Measurements from ENCODE around the gene ARID3A. TPM values are rescaled to one million over a fixed set of nuclear protein-coding genes. Genes with fewer than 3 reads are reported as not detected.
"Not testable (repeated sequence)": the region's sequence is repeated elsewhere in the genome, so short reads cannot be mapped to it uniquely, and the experiment has no call there.

The ARID3A gene, protein sequence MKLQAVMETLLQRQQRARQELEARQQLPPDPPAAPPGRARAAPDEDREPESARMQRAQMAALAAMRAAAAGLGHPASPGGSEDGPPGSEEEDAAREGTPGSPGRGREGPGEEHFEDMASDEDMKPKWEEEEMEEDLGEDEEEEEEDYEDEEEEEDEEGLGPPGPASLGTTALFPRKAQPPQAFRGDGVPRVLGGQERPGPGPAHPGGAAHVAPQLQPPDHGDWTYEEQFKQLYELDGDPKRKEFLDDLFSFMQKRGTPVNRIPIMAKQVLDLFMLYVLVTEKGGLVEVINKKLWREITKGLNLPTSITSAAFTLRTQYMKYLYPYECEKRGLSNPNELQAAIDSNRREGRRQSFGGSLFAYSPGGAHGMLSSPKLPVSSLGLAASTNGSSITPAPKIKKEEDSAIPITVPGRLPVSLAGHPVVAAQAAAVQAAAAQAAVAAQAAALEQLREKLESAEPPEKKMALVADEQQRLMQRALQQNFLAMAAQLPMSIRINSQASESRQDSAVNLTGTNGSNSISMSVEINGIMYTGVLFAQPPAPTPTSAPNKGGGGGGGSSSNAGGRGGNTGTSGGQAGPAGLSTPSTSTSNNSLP
- total RNA-seq (10 to 100 TPM; 20.7 to 35.7 TPM), polyA plus RNA-seq (ENCODE audit: insufficient read length in 6 of 6) (10 to 100 TPM; 20.6 to 30.5 (median 23.6) TPM)
- long read RNA-seq, donor 1, partial matches to known transcripts, result 0 of 1 reads
- long read RNA-seq, donor 1, other reads (novel, unspliced or antisense), result 0 of 1 reads
- long read RNA-seq, donor 2, partial matches to known transcripts, result 0 of 3 reads
- long read RNA-seq, donor 2, other reads (novel, unspliced or antisense), result 0 of 3 reads
- long read RNA-seq, donor 3, result 0 reads
- long read RNA-seq, donor 4, partial matches to known transcripts, result 2 of 2 reads
- long read RNA-seq, donor 4, other reads (novel, unspliced or antisense), result 0 of 2 reads
- long read RNA-seq, donor 5, partial matches to known transcripts, result 0 of 1 reads
- long read RNA-seq, donor 5, other reads (novel, unspliced or antisense), result 0 of 1 reads
- long read RNA-seq, donor 6, result 0 reads
- long read RNA-seq, donor 7, result 0 reads
- long read RNA-seq, donor 8, full-length matches to known transcripts, result 5 of 5 reads
- long read RNA-seq, donor 8, partial matches to known transcripts, result 0 of 5 reads
- long read RNA-seq, donor 8, other reads (novel, unspliced or antisense), result 0 of 5 reads
- long read RNA-seq, donor 9, result 0 reads
- long read RNA-seq, donor 10, partial matches to known transcripts, result 2 of 4 reads
- long read RNA-seq, donor 10, other reads (novel, unspliced or antisense), result 2 of 4 reads
- long read RNA-seq, donor 11, result 0 reads
- long read RNA-seq, donor 12, partial matches to known transcripts, result 0 of 1 reads
- long read RNA-seq, donor 12, other reads (novel, unspliced or antisense), result 0 of 1 reads

DNA sequence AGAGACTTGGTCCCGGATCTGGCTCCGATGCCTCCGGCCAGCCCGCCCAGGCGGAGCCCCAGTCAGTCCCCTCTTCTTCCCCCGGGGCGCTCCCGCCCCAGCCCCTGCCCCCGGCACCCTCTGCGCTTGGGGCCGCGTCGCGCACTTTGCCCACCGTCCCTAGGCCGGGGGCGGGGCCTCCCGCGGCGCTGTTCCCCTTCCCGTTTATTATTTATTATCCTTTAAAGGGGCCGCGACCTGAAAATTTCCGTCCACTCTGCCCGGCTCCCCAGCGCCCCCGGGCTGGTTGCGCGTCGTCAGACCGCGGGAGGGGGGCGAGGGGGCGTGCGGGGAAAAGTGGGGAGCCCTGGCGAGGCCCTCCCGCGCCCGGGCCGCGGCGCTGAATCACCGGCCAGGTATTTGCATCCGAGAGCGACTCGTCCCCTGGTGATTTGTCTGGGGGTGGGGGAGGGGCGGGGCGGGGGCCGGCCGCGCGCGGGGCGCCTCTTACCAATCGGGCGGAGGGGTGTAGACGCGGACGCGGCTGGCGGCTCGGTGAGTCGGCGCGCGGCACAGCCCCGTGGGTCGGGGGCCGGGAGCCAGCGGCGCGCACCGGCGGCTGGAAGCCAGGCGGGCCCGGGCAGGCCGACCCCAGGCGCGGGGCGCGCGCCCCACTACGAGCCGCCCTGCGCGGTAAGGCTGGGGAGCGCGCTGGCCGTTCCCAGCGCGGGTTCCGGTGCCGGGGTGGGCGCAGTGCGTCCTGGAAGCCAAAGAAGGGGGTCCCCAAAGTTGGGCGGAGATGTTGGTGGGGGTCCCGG lies at the start of gene ARID3A:
TSS of gene ARID3A (plus strand) at position 510 of the 797 bp plus-strand sequence. CDS start 3,494 bp downstream, outside the sequence.
- Histone ChIP-seq H3K27ac (peak within 1 kb of the TSS; percentile 84 to 98), H3K36me3 (peaks cover 0 to 18% of the 10 kb centered on the region in 2 donors), H3K9me3 (no peaks in the 10 kb centered on the region), H3K27me3 (peaks cover 7 to 8% of the 10 kb centered on the region in 2 donors), H3K4me3 (peak within 1 kb of the TSS; percentile 79 to 94), H3K4me1 (peaks cover 5 to 54% of the 10 kb centered on the region in 2 donors)
- TF ChIP-seq, protein P1, sequence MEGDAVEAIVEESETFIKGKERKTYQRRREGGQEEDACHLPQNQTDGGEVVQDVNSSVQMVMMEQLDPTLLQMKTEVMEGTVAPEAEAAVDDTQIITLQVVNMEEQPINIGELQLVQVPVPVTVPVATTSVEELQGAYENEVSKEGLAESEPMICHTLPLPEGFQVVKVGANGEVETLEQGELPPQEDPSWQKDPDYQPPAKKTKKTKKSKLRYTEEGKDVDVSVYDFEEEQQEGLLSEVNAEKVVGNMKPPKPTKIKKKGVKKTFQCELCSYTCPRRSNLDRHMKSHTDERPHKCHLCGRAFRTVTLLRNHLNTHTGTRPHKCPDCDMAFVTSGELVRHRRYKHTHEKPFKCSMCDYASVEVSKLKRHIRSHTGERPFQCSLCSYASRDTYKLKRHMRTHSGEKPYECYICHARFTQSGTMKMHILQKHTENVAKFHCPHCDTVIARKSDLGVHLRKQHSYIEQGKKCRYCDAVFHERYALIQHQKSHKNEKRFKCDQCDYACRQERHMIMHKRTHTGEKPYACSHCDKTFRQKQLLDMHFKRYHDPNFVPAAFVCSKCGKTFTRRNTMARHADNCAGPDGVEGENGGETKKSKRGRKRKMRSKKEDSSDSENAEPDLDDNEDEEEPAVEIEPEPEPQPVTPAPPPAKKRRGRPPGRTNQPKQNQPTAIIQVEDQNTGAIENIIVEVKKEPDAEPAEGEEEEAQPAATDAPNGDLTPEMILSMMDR (IDR thresholded peaks at IDR 0.05), result no peak
- intact Hi-C loops (cut with DNase I), result loop anchor here in 1 of 2 donors (2.0 kb wide), 1 partner anchor 57 kb away; no protein-coding TSS in a partner anchor
- DNase-seq (peak; percentile 82 to 93 (median 88)), ATAC-seq (peak; percentile 83)

DNA sequence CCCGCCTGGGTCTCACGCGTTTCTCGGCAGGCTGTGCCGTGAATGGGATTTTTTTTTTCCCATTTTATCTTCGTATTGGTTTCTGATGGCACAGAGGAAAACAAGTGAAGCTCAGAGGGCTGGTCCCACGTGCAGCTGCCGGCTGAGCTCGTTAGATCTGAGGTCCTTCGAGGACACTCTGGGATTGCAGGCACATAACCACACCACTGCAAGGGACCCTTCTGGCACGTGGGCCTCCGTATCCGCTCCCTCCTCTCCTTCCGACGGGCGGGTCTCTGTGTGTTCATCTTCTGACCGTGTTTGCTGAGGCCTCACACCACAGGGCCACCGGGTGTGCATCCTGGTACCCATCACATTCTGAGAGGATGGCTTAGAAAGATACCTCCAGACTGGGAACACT lies 49.7 kb upstream of the ARID3A start:
- no peak for ATAC-seq
- H3K36me3 ChIP-seq, result peaks cover 0 to 59% of the 10 kb centered on the region in 2 donors
- TF ChIP-seq, protein P1 (IDR thresholded peaks at IDR 0.05), result no peak

DNA sequence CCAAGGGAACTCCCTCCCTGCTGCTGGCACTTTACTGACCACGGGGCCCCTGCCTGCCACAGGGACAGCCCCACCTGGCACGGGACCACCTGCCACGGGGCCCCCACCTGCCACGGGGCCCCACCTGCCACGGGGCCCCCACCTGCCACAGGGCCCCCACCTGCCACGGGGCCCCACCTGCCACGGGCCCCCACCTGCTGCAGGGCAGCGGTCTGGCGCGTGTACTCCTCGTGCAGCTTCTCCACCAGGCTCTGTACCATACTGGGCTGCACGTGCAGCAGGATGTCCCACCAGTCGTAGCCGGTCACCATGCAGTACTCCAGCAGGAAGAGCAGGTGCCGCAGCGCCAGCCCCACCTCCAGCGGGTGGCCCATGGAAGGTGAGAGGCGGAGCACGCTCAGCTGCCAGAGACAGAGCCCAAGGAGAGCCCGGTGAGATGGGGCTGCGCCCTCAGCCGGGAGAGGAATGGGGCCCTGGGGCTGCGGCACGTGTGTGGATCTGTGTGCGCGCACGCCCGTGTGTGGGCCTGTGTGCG lies 49.0 kb upstream of the ARID3A start:
- Histone ChIP-seq H3K4me3 (no peak overlapping the region), H3K27ac (no peak overlapping the region), H3K4me1 (peaks cover 0 to 9% of the 10 kb centered on the region in 2 donors), H3K9me3 (no peaks in the 10 kb centered on the region), H3K36me3 (peaks cover 0 to 64% of the 10 kb centered on the region in 2 donors), H3K27me3 (no peaks in the 10 kb centered on the region)
- TF ChIP-seq, protein P1 (IDR thresholded peaks at IDR 0.05), result no peak
- ATAC-seq, result no peak
- intact Hi-C loops (cut with DNase I), result no loop called here
- no peak for DNase-seq

More for the DNA sequence above, 49.7 kb upstream of the ARID3A start:
- no peak for DNase-seq
- Histone ChIP-seq H3K27ac (no peak overlapping the region), H3K9me3 (no peaks in the 10 kb centered on the region), H3K27me3 (no peaks in the 10 kb centered on the region), H3K4me1 (peaks cover 0 to 10% of the 10 kb centered on the region in 2 donors), H3K4me3 (no peak overlapping the region)
- intact Hi-C loops (cut with DNase I), result no loop called here

DNA sequence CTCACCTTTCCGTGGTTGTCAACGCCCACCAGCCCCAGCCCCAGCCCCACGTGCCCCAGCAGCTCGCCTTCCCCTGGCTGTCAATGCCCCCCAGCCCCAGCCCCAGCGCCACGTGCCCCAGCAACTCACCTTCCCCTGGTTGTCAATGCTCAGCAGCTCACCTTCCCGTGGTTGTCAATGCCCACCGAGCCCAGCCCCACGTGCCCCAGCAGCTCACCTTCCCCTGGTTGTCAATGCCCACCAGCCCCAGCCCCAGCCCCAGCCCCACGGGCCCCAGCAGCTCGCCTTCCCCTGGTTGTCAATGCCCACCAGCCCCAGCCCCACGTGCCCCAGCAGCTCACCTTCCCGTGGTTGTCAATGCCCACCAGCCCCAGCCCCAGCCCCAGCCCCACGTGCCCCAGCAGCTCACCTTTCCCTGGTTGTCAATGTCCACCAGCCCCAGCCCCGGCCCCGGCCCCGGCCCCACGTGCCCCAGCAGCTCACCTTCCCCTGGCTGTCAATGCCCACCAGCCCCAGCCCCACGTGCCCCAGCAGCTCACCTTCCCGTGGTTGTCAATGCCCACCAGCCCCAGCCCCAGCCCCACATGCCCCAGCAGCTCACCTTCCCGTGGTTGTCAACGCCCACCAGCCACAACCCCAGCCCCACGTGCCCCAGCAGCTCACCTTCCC lies 47.7 kb upstream of the ARID3A start:
- H3K27me3 ChIP-seq; H3K4me3 ChIP-seq; H3K4me1 ChIP-seq; ATAC-seq; DNase-seq; H3K9me3 ChIP-seq; intact Hi-C loops (cut with DNase I); H3K27ac ChIP-seq: not testable (repeated sequence)
- H3K36me3 ChIP-seq, result peaks cover 0 to 76% of the 10 kb centered on the region in 2 donors

DNA sequence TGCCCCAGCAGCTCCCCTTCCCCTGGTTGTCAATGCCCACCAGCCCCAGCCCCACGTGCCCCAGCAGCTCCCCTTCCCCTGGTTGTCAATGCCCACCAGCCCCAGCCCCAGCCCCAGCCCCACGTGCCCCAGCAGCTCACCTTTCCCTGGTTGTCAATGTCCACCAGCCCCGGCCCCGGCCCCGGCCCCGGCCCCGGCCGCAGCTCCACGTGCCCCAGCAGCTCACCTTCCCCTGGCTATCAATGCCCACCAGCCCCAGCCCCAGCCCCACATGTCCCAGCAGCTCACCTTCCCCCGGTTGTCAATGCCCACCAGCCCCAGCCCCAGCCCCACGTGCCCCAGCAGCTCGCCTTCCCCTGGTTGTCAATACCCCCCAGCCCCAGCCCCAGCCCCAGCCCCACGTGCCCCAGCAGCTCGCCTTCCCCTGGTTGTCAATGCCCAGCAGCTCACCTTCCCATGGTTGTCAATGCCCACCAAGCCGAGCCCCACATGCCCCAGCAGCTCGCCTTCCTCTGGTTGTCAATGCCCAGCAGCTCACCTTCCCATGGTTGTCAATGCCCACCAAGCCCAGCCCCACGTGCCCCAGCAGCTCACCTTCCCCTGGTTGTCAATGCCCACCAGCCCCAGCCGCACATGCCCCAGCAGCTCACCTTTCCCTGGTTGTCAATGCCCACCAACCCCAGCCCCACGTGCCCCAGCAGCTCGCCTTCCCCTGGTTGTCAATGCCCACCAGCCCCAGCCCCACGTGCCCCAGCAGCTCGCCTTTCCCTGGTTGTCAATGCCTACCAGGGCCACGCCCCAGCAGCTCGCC lies 46.9 kb upstream of the ARID3A start:
- H3K9me3 ChIP-seq; intact Hi-C loops (cut with DNase I); ATAC-seq; H3K4me1 ChIP-seq; H3K27me3 ChIP-seq; DNase-seq; H3K27ac ChIP-seq; H3K4me3 ChIP-seq: not testable (repeated sequence)
- H3K36me3 ChIP-seq, result peaks cover 0 to 76% of the 10 kb centered on the region in 2 donors

All from left lung (tissue), 14 donors.